GM12891 (cell line): ENCODE measurements around the gene KRTAP10-8.
"Not testable (repeated sequence)": the region's sequence is repeated elsewhere in the genome, so short reads cannot be mapped to it uniquely, and the experiment has no call there.

Experiments used
- POLR2A ChIP-seq: IDR thresholded peaks from 2 replicates; pipeline ENCODE4 v1.6.1; 2011; ENCODE audit warnings: low read depth, low read length, control low read depth
- POLR2AphosphoS5 ChIP-seq: IDR thresholded peaks from 2 replicates; pipeline ENCODE4 v1.6.1; 2011; ENCODE audit warnings: low read depth, low read length, control low read depth

GRCh38 chr21:44661567-44661966 is 49.7 kb downstream of the KRTAP10-8 start:
- TF ChIP-seq POLR2A, POLR2AphosphoS5: not testable (repeated sequence)
